NB4 (cell line): ENCODE measurements around the gene DPYSL4.

Experiments used
- CTCF ChIP-seq: IDR thresholded peaks from one replicate; pipeline ENCODE4 v1.5.1; 2012; ENCODE audit warnings: low read depth, low read length
- MYC ChIP-seq: IDR thresholded peaks from 2 replicates; pipeline ENCODE4 v1.6.1; 2011; ENCODE audit warnings: low read depth, low read length
- POLR2A ChIP-seq: IDR thresholded peaks from 2 replicates; pipeline ENCODE4 v1.6.1; 2011; ENCODE audit warnings: mild to moderate bottlenecking; ENCODE audit not compliant: insufficient read length; ENCODE audit errors: extremely low read depth
- TF ChIP-seq, protein P1 (sequence below): IDR thresholded peaks from 2 replicates; pipeline ENCODE4 v1.6.1; 2011; ENCODE audit warnings: low read depth, low read length

- TF ChIP-seq CTCF (no peak), POLR2A (no peak), MYC (no peak)
- TF ChIP-seq, protein P1, sequence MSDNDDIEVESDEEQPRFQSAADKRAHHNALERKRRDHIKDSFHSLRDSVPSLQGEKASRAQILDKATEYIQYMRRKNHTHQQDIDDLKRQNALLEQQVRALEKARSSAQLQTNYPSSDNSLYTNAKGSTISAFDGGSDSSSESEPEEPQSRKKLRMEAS = no peak
Measured at GRCh38 chr10:132199268-132199853, 12.6 kb downstream of the DPYSL4 start.
